Measurements from ENCODE around the gene EPHB1. TPM values are rescaled to one million over a fixed set of nuclear protein-coding genes. Genes with fewer than 3 reads are reported as not detected.

EPHB1 gene
- total and polyA plus RNA-seq, 2 of the 13 experiments (the other 11 are each of a cell fraction or from before 2014, with no cell fraction given): 0.07 to 0.21 TPM

DNA sequence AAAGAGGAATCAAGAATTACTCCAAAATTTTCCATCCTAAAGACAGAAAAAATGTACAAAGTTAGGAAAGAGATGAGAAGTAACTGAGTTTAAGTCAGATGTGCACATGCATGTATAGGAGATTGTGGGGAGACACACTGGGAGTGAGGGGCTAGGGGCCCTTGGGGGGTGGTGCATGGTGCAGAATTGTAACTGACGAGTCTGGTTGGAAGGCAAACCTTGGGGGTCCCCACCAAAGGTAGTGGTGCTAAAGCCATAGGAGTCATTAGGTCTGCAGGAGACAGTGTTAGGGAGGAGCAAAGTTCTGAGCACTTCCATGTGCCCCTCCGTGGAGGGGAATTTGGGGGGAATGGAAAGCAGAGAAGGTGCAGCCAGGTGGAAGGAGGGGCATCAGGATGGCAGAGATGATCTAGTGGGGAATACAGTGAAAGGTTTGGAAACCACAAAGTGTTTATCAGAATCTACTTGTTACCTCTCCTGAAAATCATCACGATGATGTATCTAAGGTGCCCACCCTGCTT lies 37.5 kb upstream of the EPHB1 start:
- H3K9me3 ChIP-seq (ENCODE audit: low read length): no peaks in the 10 kb centered on the region
- TF ChIP-seq, protein P1, sequence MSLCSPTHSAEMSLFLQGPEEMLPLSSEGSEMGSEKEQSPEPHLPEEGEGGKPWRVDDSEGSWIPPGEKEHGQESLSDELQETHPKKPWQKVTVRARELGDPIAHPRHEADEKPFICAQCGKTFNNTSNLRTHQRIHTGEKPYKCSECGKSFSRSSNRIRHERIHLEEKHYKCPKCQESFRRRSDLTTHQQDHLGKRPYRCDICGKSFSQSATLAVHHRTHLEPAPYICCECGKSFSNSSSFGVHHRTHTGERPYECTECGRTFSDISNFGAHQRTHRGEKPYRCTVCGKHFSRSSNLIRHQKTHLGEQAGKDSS (CRISPR knock-in tag; IDR thresholded peaks at IDR 0.05; ENCODE audit: borderline replicate concordance, low read depth): no peak
- TF ChIP-seq, protein P2, sequence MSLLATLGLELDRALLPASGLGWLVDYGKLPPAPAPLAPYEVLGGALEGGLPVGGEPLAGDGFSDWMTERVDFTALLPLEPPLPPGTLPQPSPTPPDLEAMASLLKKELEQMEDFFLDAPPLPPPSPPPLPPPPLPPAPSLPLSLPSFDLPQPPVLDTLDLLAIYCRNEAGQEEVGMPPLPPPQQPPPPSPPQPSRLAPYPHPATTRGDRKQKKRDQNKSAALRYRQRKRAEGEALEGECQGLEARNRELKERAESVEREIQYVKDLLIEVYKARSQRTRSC (CRISPR knock-in tag; IDR thresholded peaks at IDR 0.05; ENCODE audit: low read depth): no peak
- TF ChIP-seq ZNF546 (CRISPR knock-in tag; conservative IDR thresholded peaks at IDR 0.05) (no peak), ZSCAN30 (CRISPR knock-in tag; IDR thresholded peaks at IDR 0.05) (no peak), TBX3 (IDR thresholded peaks at IDR 0.05; ENCODE audit: borderline replicate concordance) (no peak), ZNF883 (CRISPR knock-in tag; IDR thresholded peaks at IDR 0.05; ENCODE audit: not compliant biosample characterization) (no peak), ZNF781 (CRISPR knock-in tag; IDR thresholded peaks at IDR 0.05; ENCODE audit: borderline replicate concordance, not compliant biosample characterization) (no peak), MXD4 (CRISPR knock-in tag; IDR thresholded peaks at IDR 0.05) (no peak), ZNF138 (CRISPR knock-in tag; IDR thresholded peaks at IDR 0.05; ENCODE audit: low read depth) (no peak), ZNF780A (CRISPR knock-in tag; IDR thresholded peaks at IDR 0.05) (no peak)
- H3K36me3 ChIP-seq (replicated peaks in 1 of 2; ENCODE audit: control insufficient read depth in 1 of 2, insufficient read depth in 2 of 2, low read length in 2 of 2): no peaks in the 10 kb centered on the region
- H4K20me1 ChIP-seq (ENCODE audit: insufficient read depth, low read length): no peaks in the 10 kb centered on the region
- H3K9ac ChIP-seq (ENCODE audit: insufficient read depth, low read depth, low read length): no peak overlapping the region
- peaks cover 0 to 5% of the 10 kb centered on the region in 2 experiments; a peak in 2 of 5 replicates for H3K27me3 ChIP-seq (ENCODE audit: control insufficient read depth in 1 of 2, insufficient read depth in 2 of 2, low read length in 2 of 2)
- no peak overlapping the region for H2AFZ ChIP-seq (ENCODE audit: low read length)
- ChIA-PET CTCF (ENCODE audit: low intra/inter-chr PET ratio, low total read pairs) (no interaction called here), POLR2A (no interaction called here)
- H3K79me2 ChIP-seq (ENCODE audit: insufficient read depth, low read length): no peaks in the 10 kb centered on the region
- BruUV-seq (replicated peaks): no TSS peak
- no peak for FAIRE-seq
- DNase-seq (ENCODE audit: low spot score): no peak
- H3K4me3 ChIP-seq (replicated peaks in 1 of 3; ENCODE audit: insufficient read depth in 1 of 3, low read depth in 2 of 3, low read length in 3 of 3): no peak overlapping the region
- WGBS (ENCODE audit: low lambda C conversion rate): 6% methylated on average over 3 of the region's 3 CpGs
- no peak overlapping the region for H3K27ac ChIP-seq (ENCODE audit: extremely low read length, insufficient read depth, low read length)
- no peaks in the 10 kb centered on the region for H3K4me1 ChIP-seq (ENCODE audit: insufficient read depth, low read length)
- intact Hi-C loops (cut with micrococcal nuclease; ENCODE audit: unreplicated experiment) (no loop called here), in situ Hi-C loops (cut with HindIII; ENCODE audit: extremely low pct_ligation_motif_present, low pct_unique_long_range_greater_than_20kb) (loop anchor here (5.0 kb wide), 1 partner anchor 155 kb away; no protein-coding TSS in a partner anchor)
- no peak overlapping the region for H3K4me2 ChIP-seq (ENCODE audit: low read depth, low read length)
- ATAC-seq: no peak
